ENCODE data around the gene PRR3.

Gene PRR3

DNA sequence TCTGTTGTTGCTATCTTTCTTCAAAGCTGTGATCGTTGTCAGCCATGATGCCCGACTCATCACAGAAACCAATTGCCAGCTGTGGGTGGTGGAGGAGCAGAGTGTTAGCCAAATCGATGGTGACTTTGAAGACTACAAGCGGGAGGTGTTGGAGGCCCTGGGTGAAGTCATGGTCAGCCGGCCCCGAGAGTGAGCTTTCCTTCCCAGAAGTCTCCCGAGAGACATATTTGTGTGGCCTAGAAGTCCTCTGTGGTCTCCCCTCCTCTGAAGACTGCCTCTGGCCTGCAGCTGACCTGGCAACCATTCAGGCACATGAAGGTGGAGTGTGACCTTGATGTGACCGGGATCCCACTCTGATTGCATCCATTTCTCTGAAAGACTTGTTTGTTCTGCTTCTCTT is 33.4 kb downstream of the PRR3 start:
- TF ChIP-seq ISL1 (CRISPR knock-in tag; IDR thresholded peaks at IDR 0.05) (no peak), CSDC2 (CRISPR knock-in tag; IDR thresholded peaks at IDR 0.05) (no peak), TCF4 (CRISPR knock-in tag; IDR thresholded peaks at IDR 0.05; ENCODE audit: borderline replicate concordance) (no peak), ZFP3 (CRISPR knock-in tag; IDR thresholded peaks at IDR 0.05) (no peak), RARB (CRISPR knock-in tag; IDR thresholded peaks at IDR 0.05) (no peak), ZNF565 (CRISPR knock-in tag; conservative IDR thresholded peaks at IDR 0.05; ENCODE audit: low read depth) (no peak), ZFP30 (CRISPR knock-in tag; IDR thresholded peaks at IDR 0.05) (no peak), TOX (CRISPR knock-in tag; IDR thresholded peaks at IDR 0.05; ENCODE audit: borderline replicate concordance) (no peak), ARNTL (CRISPR knock-in tag; IDR thresholded peaks at IDR 0.05; ENCODE audit: borderline replicate concordance, low read depth) (no peak), ZNF70 (CRISPR knock-in tag; IDR thresholded peaks at IDR 0.05) (no peak), PPARA (CRISPR knock-in tag; IDR thresholded peaks at IDR 0.05; ENCODE audit: borderline replicate concordance) (no peak), SNAI2 (CRISPR knock-in tag; IDR thresholded peaks at IDR 0.05) (no peak)
- TF ChIP-seq, protein P1, sequence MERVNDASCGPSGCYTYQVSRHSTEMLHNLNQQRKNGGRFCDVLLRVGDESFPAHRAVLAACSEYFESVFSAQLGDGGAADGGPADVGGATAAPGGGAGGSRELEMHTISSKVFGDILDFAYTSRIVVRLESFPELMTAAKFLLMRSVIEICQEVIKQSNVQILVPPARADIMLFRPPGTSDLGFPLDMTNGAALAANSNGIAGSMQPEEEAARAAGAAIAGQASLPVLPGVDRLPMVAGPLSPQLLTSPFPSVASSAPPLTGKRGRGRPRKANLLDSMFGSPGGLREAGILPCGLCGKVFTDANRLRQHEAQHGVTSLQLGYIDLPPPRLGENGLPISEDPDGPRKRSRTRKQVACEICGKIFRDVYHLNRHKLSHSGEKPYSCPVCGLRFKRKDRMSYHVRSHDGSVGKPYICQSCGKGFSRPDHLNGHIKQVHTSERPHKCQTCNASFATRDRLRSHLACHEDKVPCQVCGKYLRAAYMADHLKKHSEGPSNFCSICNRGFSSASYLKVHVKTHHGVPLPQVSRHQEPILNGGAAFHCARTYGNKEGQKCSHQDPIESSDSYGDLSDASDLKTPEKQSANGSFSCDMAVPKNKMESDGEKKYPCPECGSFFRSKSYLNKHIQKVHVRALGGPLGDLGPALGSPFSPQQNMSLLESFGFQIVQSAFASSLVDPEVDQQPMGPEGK (CRISPR knock-in tag; IDR thresholded peaks at IDR 0.05; ENCODE audit: borderline replicate concordance), result no peak
- TF ChIP-seq, protein P2, sequence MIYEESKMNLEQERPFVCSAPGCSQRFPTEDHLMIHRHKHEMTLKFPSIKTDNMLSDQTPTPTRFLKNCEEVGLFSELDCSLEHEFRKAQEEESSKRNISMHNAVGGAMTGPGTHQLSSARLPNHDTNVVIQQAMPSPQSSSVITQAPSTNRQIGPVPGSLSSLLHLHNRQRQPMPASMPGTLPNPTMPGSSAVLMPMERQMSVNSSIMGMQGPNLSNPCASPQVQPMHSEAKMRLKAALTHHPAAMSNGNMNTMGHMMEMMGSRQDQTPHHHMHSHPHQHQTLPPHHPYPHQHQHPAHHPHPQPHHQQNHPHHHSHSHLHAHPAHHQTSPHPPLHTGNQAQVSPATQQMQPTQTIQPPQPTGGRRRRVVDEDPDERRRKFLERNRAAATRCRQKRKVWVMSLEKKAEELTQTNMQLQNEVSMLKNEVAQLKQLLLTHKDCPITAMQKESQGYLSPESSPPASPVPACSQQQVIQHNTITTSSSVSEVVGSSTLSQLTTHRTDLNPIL (CRISPR knock-in tag; IDR thresholded peaks at IDR 0.05; ENCODE audit: low read depth), result no peak
- TF ChIP-seq, protein P3, sequence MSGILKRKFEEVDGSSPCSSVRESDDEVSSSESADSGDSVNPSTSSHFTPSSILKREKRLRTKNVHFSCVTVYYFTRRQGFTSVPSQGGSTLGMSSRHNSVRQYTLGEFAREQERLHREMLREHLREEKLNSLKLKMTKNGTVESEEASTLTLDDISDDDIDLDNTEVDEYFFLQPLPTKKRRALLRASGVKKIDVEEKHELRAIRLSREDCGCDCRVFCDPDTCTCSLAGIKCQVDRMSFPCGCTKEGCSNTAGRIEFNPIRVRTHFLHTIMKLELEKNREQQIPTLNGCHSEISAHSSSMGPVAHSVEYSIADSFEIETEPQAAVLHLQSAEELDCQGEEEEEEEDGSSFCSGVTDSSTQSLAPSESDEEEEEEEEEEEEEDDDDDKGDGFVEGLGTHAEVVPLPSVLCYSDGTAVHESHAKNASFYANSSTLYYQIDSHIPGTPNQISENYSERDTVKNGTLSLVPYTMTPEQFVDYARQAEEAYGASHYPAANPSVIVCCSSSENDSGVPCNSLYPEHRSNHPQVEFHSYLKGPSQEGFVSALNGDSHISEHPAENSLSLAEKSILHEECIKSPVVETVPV (CRISPR knock-in tag; IDR thresholded peaks at IDR 0.05), result no peak
- TF ChIP-seq, protein P4, sequence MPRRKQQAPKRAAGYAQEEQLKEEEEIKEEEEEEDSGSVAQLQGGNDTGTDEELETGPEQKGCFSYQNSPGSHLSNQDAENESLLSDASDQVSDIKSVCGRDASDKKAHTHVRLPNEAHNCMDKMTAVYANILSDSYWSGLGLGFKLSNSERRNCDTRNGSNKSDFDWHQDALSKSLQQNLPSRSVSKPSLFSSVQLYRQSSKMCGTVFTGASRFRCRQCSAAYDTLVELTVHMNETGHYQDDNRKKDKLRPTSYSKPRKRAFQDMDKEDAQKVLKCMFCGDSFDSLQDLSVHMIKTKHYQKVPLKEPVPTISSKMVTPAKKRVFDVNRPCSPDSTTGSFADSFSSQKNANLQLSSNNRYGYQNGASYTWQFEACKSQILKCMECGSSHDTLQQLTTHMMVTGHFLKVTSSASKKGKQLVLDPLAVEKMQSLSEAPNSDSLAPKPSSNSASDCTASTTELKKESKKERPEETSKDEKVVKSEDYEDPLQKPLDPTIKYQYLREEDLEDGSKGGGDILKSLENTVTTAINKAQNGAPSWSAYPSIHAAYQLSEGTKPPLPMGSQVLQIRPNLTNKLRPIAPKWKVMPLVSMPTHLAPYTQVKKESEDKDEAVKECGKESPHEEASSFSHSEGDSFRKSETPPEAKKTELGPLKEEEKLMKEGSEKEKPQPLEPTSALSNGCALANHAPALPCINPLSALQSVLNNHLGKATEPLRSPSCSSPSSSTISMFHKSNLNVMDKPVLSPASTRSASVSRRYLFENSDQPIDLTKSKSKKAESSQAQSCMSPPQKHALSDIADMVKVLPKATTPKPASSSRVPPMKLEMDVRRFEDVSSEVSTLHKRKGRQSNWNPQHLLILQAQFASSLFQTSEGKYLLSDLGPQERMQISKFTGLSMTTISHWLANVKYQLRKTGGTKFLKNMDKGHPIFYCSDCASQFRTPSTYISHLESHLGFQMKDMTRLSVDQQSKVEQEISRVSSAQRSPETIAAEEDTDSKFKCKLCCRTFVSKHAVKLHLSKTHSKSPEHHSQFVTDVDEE (CRISPR knock-in tag; IDR thresholded peaks at IDR 0.05), result no peak
- ATAC-seq, result no peak

DNA sequence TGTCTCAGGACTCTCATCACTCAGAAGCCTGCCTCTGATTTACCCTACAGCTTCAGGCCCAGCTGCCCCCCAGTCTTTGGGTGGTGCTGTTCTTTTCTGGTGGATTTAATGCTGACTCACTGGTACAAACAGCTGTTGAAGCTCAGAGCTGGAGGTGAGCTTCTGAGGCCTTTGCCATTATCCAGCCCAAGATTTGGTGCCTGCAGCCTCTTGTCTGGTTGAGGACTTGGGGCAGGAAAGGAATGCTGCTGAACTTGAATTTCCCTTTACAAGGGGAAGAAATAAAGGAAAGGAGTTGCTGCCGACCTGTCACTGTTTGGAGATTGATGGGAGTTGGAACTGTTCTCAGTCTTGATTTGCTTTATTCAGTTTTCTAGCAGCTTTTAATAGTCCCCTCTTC is 33.9 kb downstream of the PRR3 start:
- no peak for TF ChIP-seq ZFP30 (CRISPR knock-in tag; IDR thresholded peaks at IDR 0.05)
- TF ChIP-seq, protein P5, sequence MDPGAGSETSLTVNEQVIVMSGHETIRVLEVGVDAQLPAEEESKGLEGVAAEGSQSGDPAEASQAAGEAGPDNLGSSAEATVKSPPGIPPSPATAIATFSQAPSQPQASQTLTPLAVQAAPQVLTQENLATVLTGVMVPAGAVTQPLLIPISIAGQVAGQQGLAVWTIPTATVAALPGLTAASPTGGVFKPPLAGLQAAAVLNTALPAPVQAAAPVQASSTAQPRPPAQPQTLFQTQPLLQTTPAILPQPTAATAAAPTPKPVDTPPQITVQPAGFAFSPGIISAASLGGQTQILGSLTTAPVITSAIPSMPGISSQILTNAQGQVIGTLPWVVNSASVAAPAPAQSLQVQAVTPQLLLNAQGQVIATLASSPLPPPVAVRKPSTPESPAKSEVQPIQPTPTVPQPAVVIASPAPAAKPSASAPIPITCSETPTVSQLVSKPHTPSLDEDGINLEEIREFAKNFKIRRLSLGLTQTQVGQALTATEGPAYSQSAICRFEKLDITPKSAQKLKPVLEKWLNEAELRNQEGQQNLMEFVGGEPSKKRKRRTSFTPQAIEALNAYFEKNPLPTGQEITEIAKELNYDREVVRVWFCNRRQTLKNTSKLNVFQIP (CRISPR knock-in tag; IDR thresholded peaks at IDR 0.05; ENCODE audit: borderline replicate concordance, low read depth), result no peak
- TF ChIP-seq, protein P2 (CRISPR knock-in tag; IDR thresholded peaks at IDR 0.05; ENCODE audit: low read depth), result no peak
- TF ChIP-seq ZNF8 (CRISPR knock-in tag; IDR thresholded peaks at IDR 0.05), result no peak
- TF ChIP-seq ZNF565 (CRISPR knock-in tag; conservative IDR thresholded peaks at IDR 0.05; ENCODE audit: low read depth), result no peak
- no peak; the same call in 2 of the 3 replicates for ATAC-seq

DNA sequence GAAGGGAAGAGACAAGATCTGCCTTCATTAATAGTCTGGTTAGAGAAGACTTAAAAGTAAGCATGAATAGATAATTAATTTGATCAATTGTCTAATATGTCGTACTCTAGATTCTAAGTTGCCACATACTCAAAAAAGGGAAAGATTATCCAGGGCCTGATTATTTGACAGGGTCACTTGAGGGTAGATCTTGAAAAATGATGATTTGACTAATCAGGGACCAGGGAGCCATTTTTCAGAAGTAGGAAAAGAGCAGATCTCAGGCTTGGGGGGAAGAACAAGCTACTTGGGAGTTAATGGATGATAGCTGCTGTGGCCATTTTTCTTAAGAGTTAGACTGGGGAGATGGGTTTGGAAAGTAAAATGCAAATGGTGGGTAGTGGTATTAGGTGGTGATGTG is 35.2 kb downstream of the PRR3 start:
- TF ChIP-seq, protein P1 (CRISPR knock-in tag; IDR thresholded peaks at IDR 0.05; ENCODE audit: borderline replicate concordance), result no peak
- TF ChIP-seq BACH2 (CRISPR knock-in tag; IDR thresholded peaks at IDR 0.05; ENCODE audit: borderline replicate concordance) (no peak), ZNF565 (CRISPR knock-in tag; conservative IDR thresholded peaks at IDR 0.05; ENCODE audit: low read depth) (no peak), TOX (CRISPR knock-in tag; IDR thresholded peaks at IDR 0.05; ENCODE audit: borderline replicate concordance) (no peak), OSR1 (CRISPR knock-in tag; IDR thresholded peaks at IDR 0.05) (no peak)
- ATAC-seq, result no peak

DNA sequence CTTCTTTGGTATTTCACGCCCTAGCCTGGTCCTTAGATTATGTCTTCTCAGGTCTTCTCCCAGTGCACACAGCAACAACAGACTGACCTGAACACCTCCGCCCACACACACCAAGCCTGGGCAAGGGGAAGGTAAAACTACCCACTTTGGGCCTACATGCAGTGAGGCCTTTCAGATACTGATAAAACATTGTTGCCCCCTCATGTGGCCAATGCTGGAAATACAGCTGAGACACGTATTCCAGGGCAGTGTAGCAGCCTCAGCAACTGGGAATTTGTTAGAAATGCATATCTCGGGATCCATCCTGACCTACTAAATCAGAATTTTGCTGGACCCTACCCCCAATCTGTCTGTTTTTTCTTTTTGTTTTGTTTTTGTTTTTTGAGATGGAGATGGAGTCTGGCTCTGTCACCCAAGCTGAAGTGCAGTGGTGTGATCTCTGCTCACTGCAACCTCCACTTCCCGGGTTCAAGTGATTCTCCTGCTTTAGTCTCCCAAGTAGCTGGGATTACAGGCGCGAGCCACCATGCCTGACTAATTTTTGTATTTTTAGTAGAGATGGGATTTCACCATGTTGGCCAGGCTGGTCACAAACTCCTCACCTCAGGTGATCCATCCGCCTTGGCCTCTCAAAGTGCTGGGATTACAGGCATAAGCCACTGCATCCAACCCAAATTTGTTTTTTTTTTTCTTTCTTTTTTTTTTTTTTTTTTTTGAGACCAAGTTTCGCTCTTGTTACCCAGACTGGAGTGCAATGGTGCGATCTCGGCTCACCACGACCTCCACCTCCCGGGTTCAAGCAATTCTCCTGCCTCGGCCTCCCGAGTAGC is 40.4 kb downstream of the PRR3 start:
- ATAC-seq, result peak; percentile 89
